G401 (cell line): ENCODE data around the gene MRPL12. TPM values are rescaled to one million over a fixed set of nuclear protein-coding genes. Genes with fewer than 3 reads are reported as not detected.
A peak's percentile ranks its signal among the peaks of the same experiment; 100 is the strongest.

Source experiments
- DNase-seq: peaks from one replicate; pipeline ENCODE4 v3.0.0-alpha.2; 2015; ENCODE audit warnings: low spot score
- in situ Hi-C: cut with HindIII; loops from 2 replicates; pipeline ENCODE4 v1.10.0; 2016; ENCODE audit warnings: low sequenced_read_pairs, mixed read lengths
- total RNA-seq: library from RNA; depleted of rRNA; stranded (reverse); fragments of >200 nt; shearing (Covaris generic); gene quantifications from 2 replicates; pipeline ENCODE4 v1.2.3, GENCODE V29; 2014

MRPL12 gene
- total RNA-seq, 1 experiment from 2014 or later, result 244 TPM

GRCh38 chr17:81680150-81680549, 23.0 kb upstream of the MRPL12 start:
- in situ Hi-C loops, result no loop called here
- no peak for DNase-seq

GRCh38 chr17:81681672-81682071, 21.5 kb upstream of the MRPL12 start:
- in situ Hi-C loops, result no loop called here
- no peak for DNase-seq

- in situ Hi-C loops, result no loop called here
- DNase-seq, result no peak
Observed at GRCh38 chr17:81682565-81683207, 20.5 kb upstream of the MRPL12 start.

- in situ Hi-C loops, result no loop called here
Observed at GRCh38 chr17:81683208-81683583, 20.0 kb upstream of the MRPL12 start.

GRCh38 chr17:81683584-81684441, 19.4 kb upstream of the MRPL12 start, which contains the start of the genes ARL16 and HGS:
ARL16 (minus strand) TSS chr17:81683797; CDS start chr17:81683753, 44 bp downstream.
HGS (plus strand) TSS chr17:81684011; CDS start chr17:81684067, 56 bp downstream.
- peak; percentile 98 for DNase-seq
- in situ Hi-C loops, result no loop called here

More at GRCh38 chr17:81683208-81683583, 20.0 kb upstream of the MRPL12 start:
- no peak for DNase-seq

- no peak for DNase-seq
- in situ Hi-C loops, result no loop called here
Observed at GRCh38 chr17:81684442-81684911, 18.7 kb upstream of the MRPL12 start.

- DNase-seq, result no peak
- in situ Hi-C loops, result no loop called here
Observed at GRCh38 chr17:81685108-81685507, 18.1 kb upstream of the MRPL12 start.

GRCh38 chr17:81686614-81687013, 16.6 kb upstream of the MRPL12 start:
- no peak for DNase-seq
- in situ Hi-C loops, result no loop called here

GRCh38 chr17:81687770-81688541, 15.2 kb upstream of the MRPL12 start:
- DNase-seq, result no peak
- in situ Hi-C loops, result no loop called here

- no peak for DNase-seq
- in situ Hi-C loops, result no loop called here
Observed at GRCh38 chr17:81688616-81689015, 14.6 kb upstream of the MRPL12 start.

GRCh38 chr17:81690066-81690465, 13.1 kb upstream of the MRPL12 start:
- no peak for DNase-seq
- in situ Hi-C loops, result no loop called here

- no peak for DNase-seq
- in situ Hi-C loops, result no loop called here
Observed at GRCh38 chr17:81690549-81690948, 12.6 kb upstream of the MRPL12 start.

GRCh38 chr17:81691196-81691595, 12.0 kb upstream of the MRPL12 start:
- DNase-seq, result no peak
- in situ Hi-C loops, result no loop called here

GRCh38 chr17:81691608-81692007, 11.6 kb upstream of the MRPL12 start:
- in situ Hi-C loops, result no loop called here
- no peak for DNase-seq

GRCh38 chr17:81693509-81694210, 9.5 kb upstream of the MRPL12 start:
- DNase-seq, result no peak
- in situ Hi-C loops, result no loop called here

- no peak for DNase-seq
Observed at GRCh38 chr17:81694810-81695209, 8.4 kb upstream of the MRPL12 start.

GRCh38 chr17:81695211-81695610, 8.0 kb upstream of the MRPL12 start:
- no peak for DNase-seq
- in situ Hi-C loops, result no loop called here

More at GRCh38 chr17:81694810-81695209, 8.4 kb upstream of the MRPL12 start:
- in situ Hi-C loops, result no loop called here

- in situ Hi-C loops, result no loop called here
- no peak for DNase-seq
Observed at GRCh38 chr17:81695801-81696200, 7.4 kb upstream of the MRPL12 start.
